Brain microvascular endothelial cell (primary cell): ENCODE data around the gene CD81.

ENCODE experiments used
- DNase-seq: peaks from one replicate; pipeline ENCODE4 v3.0.0-alpha.2; 2020
- H3K27ac ChIP-seq: fragments of 250-450 bp; sonication (Bioruptor Pico); 2 replicates; pipeline ENCODE4 v1.5.1; 2020; ENCODE audit warnings: mild to moderate bottlenecking, moderate library complexity
- H3K27me3 ChIP-seq: fragments of 250-450 bp; sonication (Bioruptor Pico); replicated peaks from 2 replicates; pipeline ENCODE4 v1.5.1; 2020; ENCODE audit warnings: mild to moderate bottlenecking
- H3K36me3 ChIP-seq: fragments of 250-450 bp; sonication (Bioruptor Pico); replicated peaks from 2 replicates; pipeline ENCODE4 v1.5.1; 2020; ENCODE audit warnings: mild to moderate bottlenecking
- H3K4me3 ChIP-seq: 2 replicates; pipeline ENCODE4 v1.5.1; 2011; ENCODE audit warnings: low read depth, mild to moderate bottlenecking, control low read depth, low read length, moderate library complexity
- in situ Hi-C: cut with HindIII; loops from 2 replicates; pipeline ENCODE4 v1.10.0; 2017; ENCODE audit warnings: low sequenced_read_pairs, low pct_ligation_motif_present
- TF ChIP-seq, protein P1 (sequence below): IDR thresholded peaks from 2 replicates; pipeline ENCODE4 v1.5.1; 2011; ENCODE audit warnings: low read depth, mild to moderate bottlenecking, moderate library complexity, low read length, control low read depth, inconsistent platforms; ENCODE audit errors: missing control alignments

The CD81 gene

DNA sequence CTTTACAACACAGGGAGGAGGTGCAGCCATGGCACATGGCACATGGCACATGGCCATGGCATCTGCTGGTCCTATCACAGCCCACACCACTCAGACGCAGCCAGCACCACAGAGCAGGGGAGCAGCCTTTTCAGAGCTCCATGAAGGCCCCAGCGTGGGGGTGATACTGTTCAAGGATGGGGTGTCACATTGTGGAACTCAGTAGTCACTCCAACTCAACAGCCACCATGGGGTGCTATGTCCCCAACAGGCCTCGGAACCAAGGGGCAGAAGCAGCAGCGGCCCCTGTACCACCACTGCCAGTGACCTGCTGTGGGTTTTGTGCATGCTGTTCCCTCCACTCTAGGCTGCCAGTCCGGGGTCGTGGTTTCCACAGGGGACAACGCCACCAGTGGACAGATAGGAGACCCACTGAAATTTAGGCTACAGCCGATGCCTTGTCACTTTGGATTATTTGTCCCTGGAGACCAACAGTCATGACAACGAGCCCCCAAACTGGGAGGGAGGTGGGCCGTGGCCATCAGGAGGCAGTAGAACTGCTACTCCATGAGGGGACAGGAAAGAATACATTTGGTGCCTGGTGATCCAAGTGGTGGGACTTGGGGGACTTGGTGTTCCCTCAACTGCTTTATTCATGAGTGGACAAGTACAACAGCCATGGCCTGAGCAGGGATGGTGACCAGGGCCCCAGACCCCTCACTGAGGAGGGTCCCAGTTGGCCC is 30.4 kb upstream of the CD81 start:
- Histone ChIP-seq H3K27me3 (no peaks in the 10 kb centered on the region), H3K36me3 (no peaks in the 10 kb centered on the region), H3K4me3 (no peak overlapping the region), H3K27ac (no peak overlapping the region)
- in situ Hi-C loops, result no loop called here
- no peak for DNase-seq
- TF ChIP-seq, protein P1, sequence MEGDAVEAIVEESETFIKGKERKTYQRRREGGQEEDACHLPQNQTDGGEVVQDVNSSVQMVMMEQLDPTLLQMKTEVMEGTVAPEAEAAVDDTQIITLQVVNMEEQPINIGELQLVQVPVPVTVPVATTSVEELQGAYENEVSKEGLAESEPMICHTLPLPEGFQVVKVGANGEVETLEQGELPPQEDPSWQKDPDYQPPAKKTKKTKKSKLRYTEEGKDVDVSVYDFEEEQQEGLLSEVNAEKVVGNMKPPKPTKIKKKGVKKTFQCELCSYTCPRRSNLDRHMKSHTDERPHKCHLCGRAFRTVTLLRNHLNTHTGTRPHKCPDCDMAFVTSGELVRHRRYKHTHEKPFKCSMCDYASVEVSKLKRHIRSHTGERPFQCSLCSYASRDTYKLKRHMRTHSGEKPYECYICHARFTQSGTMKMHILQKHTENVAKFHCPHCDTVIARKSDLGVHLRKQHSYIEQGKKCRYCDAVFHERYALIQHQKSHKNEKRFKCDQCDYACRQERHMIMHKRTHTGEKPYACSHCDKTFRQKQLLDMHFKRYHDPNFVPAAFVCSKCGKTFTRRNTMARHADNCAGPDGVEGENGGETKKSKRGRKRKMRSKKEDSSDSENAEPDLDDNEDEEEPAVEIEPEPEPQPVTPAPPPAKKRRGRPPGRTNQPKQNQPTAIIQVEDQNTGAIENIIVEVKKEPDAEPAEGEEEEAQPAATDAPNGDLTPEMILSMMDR, result no peak

DNA sequence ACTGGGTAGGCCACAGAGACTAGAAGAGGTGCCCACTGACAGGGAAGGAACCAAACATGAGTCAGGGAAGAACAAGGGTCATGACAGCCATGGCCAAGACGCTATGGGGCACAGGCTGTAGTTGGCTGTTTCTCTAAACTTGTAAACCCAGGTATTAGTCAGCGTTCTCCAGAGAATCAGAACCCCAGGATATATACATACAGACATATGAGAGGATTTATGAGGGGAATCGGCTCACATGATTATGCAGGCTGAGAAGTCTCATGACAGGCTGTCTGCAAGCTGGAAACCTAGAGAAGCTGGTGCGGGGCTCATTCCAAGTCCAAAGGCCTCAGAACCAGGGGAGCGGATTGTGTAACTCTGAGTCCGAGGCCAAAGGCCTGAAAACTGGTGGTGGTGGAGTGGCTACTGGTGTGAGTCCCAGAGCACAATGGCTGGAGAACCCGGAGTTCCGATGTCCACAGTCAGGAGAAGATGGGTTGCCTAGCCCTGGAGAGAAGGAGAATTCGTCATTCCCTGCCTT is 29.7 kb upstream of the CD81 start:
- no peak for DNase-seq
- in situ Hi-C loops, result no loop called here

DNA sequence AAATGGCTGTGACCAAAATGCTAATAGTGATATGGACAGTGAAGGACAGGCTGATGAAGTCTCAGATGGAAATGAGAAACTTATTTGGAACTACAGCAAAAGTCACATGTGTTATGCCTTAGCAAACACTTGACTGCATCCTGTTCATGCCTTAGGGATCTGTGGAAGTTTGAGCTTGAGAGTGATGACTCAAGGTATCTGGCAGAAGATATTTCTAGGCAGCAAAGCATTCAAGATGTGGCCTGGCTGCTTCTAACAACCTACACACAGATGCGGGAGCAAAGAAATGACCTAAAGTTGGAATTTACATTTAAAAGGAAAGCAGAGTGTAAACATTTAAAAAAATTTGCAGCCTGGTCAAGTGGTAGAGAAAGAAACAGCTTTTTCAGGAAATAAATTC is 28.1 kb upstream of the CD81 start:
- peak; percentile 13 for DNase-seq
- H3K36me3 ChIP-seq, result no peaks in the 10 kb centered on the region
- TF ChIP-seq, protein P1, result no peak
- H3K27ac ChIP-seq, result no peak overlapping the region
- in situ Hi-C loops, result no loop called here
- no peaks in the 10 kb centered on the region for H3K27me3 ChIP-seq
- no peak overlapping the region for H3K4me3 ChIP-seq

More for the DNA sequence above, 29.7 kb upstream of the CD81 start:
- Histone ChIP-seq H3K36me3 (no peaks in the 10 kb centered on the region), H3K27me3 (no peaks in the 10 kb centered on the region), H3K27ac (no peak overlapping the region), H3K4me3 (no peak overlapping the region)
- TF ChIP-seq, protein P1, result no peak

- no peak overlapping the region for H3K4me3 ChIP-seq
- DNase-seq, result no peak
- H3K27ac ChIP-seq, result no peak overlapping the region
- H3K36me3 ChIP-seq, result no peaks in the 10 kb centered on the region
- TF ChIP-seq, protein P1, result no peak
- no peaks in the 10 kb centered on the region for H3K27me3 ChIP-seq
- in situ Hi-C loops, result no loop called here
Measured at GRCh38 chr11:2351701-2352100, 25.4 kb upstream of the CD81 start.

- Histone ChIP-seq H3K27ac (no peak overlapping the region), H3K4me3 (no peak overlapping the region), H3K36me3 (no peaks in the 10 kb centered on the region), H3K27me3 (no peaks in the 10 kb centered on the region)
- no peak for DNase-seq
- in situ Hi-C loops, result no loop called here
- TF ChIP-seq, protein P1, result no peak
Measured at GRCh38 chr11:2352420-2352819, 24.7 kb upstream of the CD81 start.
